WTC11 (cell line): Measurements from ENCODE around the gene TFEB. TPM values are rescaled to one million over a fixed set of nuclear protein-coding genes. Genes with fewer than 3 reads are reported as not detected.

Source experiments
- ATAC-seq: fragments of 200-7000 bp; cut with Tn5 transposase; 2 replicates; pipeline ENCODE4 v1.10.0; 2021; ENCODE audit warnings: mild to moderate bottlenecking, moderate library complexity
- CTCF ChIA-PET: fragments of 300-600 bp; sonication (Branson Sonifier 250); formaldehyde crosslinking; loops from one replicate; lab custom pipeline; 2021; ENCODE audit warnings: antibody characterized with exemption; lab: Charles Lee
- POLR2A ChIA-PET: fragments of 350-600 bp; sonication (Branson Sonifier 250); formaldehyde crosslinking; loops from one replicate; lab custom pipeline; 2021; ENCODE audit warnings: antibody characterized with exemption; lab: Charles Lee
- DNase-seq: peaks from one replicate; pipeline ENCODE4 v3.0.0; 2021; ENCODE audit warnings: low spot score
- H3K27ac Mint-ChIP-seq: 2 replicates; pipeline ENCODE4 v1.8.0; 2021; ENCODE audit warnings: mixed read lengths
- H3K27me3 Mint-ChIP-seq: 2 replicates; pipeline ENCODE4 v1.8.0; 2021; ENCODE audit warnings: low read depth, mild to moderate bottlenecking, moderate library complexity, mixed read lengths
- H3K36me3 Mint-ChIP-seq: 2 replicates; pipeline ENCODE4 v1.8.0; 2021; ENCODE audit warnings: mixed read lengths
- H3K4me1 Mint-ChIP-seq: 2 replicates; pipeline ENCODE4 v1.8.0; 2022; ENCODE audit warnings: mixed read lengths
- H3K4me3 Mint-ChIP-seq: 2 replicates; pipeline ENCODE4 v1.8.0; 2021; ENCODE audit warnings: mild to moderate bottlenecking, moderate library complexity, mixed read lengths
- H3K9me3 Mint-ChIP-seq: 2 replicates; pipeline ENCODE4 v1.8.0; 2021; ENCODE audit warnings: mixed read lengths
- CTCF ChIP-seq: fragments of 200-600 bp; IDR thresholded peaks from 2 replicates; pipeline ENCODE4 v1.8.0; 2022; ENCODE audit warnings: antibody characterized with exemption
- ERG ChIP-seq: fragments of 250-450 bp; sonication (Bioruptor Pico); IDR thresholded peaks from 2 replicates; pipeline ENCODE4 v1.8.0; 2021; ENCODE audit warnings: mild to moderate bottlenecking
- FOXJ3 ChIP-seq: sonication (generic); formaldehyde crosslinking; IDR thresholded peaks from 2 replicates; pipeline ENCODE4 v1.9.0; 2021; ENCODE audit warnings: missing genetic modification reagents, mild to moderate bottlenecking, borderline replicate concordance
- FOXP4 ChIP-seq: sonication (generic); formaldehyde crosslinking; IDR thresholded peaks from 2 replicates; pipeline ENCODE4 v1.8.0; 2022; ENCODE audit warnings: mild to moderate bottlenecking, missing genetic modification reagents
- JUN ChIP-seq: sonication (generic); formaldehyde crosslinking; IDR thresholded peaks from 2 replicates; pipeline ENCODE4 v1.8.0; 2023; ENCODE audit warnings: mild to moderate bottlenecking, missing genetic modification reagents
- KAT7 ChIP-seq: sonication (generic); formaldehyde crosslinking; IDR thresholded peaks from 2 replicates; pipeline ENCODE4 v1.8.1; 2023; ENCODE audit warnings: missing genetic modification reagents, mild to moderate bottlenecking, borderline replicate concordance
- NFYB ChIP-seq: sonication (generic); formaldehyde crosslinking; conservative IDR thresholded peaks from 2 replicates; pipeline ENCODE4 v1.8.0; 2022; ENCODE audit warnings: low read depth, missing genetic modification reagents
- RELA ChIP-seq: sonication (generic); formaldehyde crosslinking; IDR thresholded peaks from 2 replicates; pipeline ENCODE4 v1.8.1; 2022; ENCODE audit warnings: missing genetic modification reagents, mild to moderate bottlenecking, borderline replicate concordance
- RORB ChIP-seq: fragments of 250-450 bp; sonication (Bioruptor Pico); IDR thresholded peaks from 2 replicates; pipeline ENCODE4 v1.9.0; 2021; ENCODE audit warnings: mild to moderate bottlenecking
- SMAD3 ChIP-seq: sonication (generic); formaldehyde crosslinking; IDR thresholded peaks from 2 replicates; pipeline ENCODE4 v1.8.0; 2022; ENCODE audit warnings: missing genetic modification reagents, mild to moderate bottlenecking, borderline replicate concordance
- ZNF396 ChIP-seq: fragments of 250-450 bp; sonication (Bioruptor Pico); IDR thresholded peaks from 2 replicates; pipeline ENCODE4 v1.8.0; 2021; ENCODE audit warnings: mild to moderate bottlenecking, moderate library complexity, borderline replicate concordance
- total RNA-seq: library from RNA; stranded (reverse); gene quantifications from 3 replicates; pipeline ENCODE4 v1.2.3, GENCODE V29; 2021
- TF ChIP-seq, protein P1 (sequence below): sonication (generic); formaldehyde crosslinking; IDR thresholded peaks from 2 replicates; pipeline ENCODE4 v1.8.0; 2023; ENCODE audit warnings: missing genetic modification reagents

TFEB gene
- total RNA-seq, 1 experiment from 2014 or later = 3.9 TPM

- peaks cover 6% of the 10 kb centered on the region for H3K27me3 Mint-ChIP-seq
- POLR2A ChIA-PET = interaction anchor here (1.0 kb wide), 1 partner anchor 320 kb away, joined by 3 read pairs; no protein-coding TSS in a partner anchor
- no peak overlapping the region for H3K27ac Mint-ChIP-seq
- H3K4me1 Mint-ChIP-seq = peaks cover 24% of the 10 kb centered on the region
- H3K4me3 Mint-ChIP-seq = no peak overlapping the region
- ATAC-seq (no peak), DNase-seq (peak; percentile 12)
- no peaks in the 10 kb centered on the region for H3K36me3 Mint-ChIP-seq
- TF ChIP-seq FOXJ3 (CRISPR knock-in tag) = no peak
- no peak for TF ChIP-seq RELA
- TF ChIP-seq ERG (CRISPR knock-in tag) = no peak
- no peak for TF ChIP-seq KAT7
- CTCF ChIA-PET = interaction anchor here (0.7 to 6.6 kb wide), 17 partner anchors 12 to 317 kb away, joined by 3 to 152 read pairs (median 6); partner anchors contain the start of genes BYSL and MED20
- no peaks in the 10 kb centered on the region for H3K9me3 Mint-ChIP-seq
These were observed 47.0 kb downstream of the TFEB start for GRCh38 chr6:41688256-41688965.

- Mint-ChIP-seq H3K4me1 (peaks cover 28% of the 10 kb centered on the region), H3K4me3 (no peak overlapping the region), H3K36me3 (no peaks in the 10 kb centered on the region), H3K27me3 (peaks cover 9% of the 10 kb centered on the region), H3K27ac (peak overlapping the region; percentile 55), H3K9me3 (no peaks in the 10 kb centered on the region)
- DNase-seq = peak; percentile 76
- ChIA-PET POLR2A (no interaction called here), CTCF (interaction anchor here (0.6 to 6.6 kb wide), 16 partner anchors 13 to 316 kb away, joined by 3 to 152 read pairs (median 6); partner anchors contain the start of genes BYSL and MED20)
- ATAC-seq = peak; percentile 81
- no peak for TF ChIP-seq FOXP4 (CRISPR knock-in tag)
These were observed 47.8 kb downstream of the TFEB start for GRCh38 chr6:41687501-41688175.

- ATAC-seq = no peak
- no peak overlapping the region for H3K27ac Mint-ChIP-seq
- CTCF ChIA-PET = interaction anchor here (1.2 to 6.6 kb wide), 6 partner anchors 13 to 314 kb away, joined by 3 to 152 read pairs (median 18); no protein-coding TSS in a partner anchor
- no peak overlapping the region for H3K4me3 Mint-ChIP-seq
- POLR2A ChIA-PET = no interaction called here
- peaks cover 9% of the 10 kb centered on the region for H3K27me3 Mint-ChIP-seq
- H3K4me1 Mint-ChIP-seq = peaks cover 37% of the 10 kb centered on the region
- H3K9me3 Mint-ChIP-seq = no peaks in the 10 kb centered on the region
- TF ChIP-seq, protein P1, sequence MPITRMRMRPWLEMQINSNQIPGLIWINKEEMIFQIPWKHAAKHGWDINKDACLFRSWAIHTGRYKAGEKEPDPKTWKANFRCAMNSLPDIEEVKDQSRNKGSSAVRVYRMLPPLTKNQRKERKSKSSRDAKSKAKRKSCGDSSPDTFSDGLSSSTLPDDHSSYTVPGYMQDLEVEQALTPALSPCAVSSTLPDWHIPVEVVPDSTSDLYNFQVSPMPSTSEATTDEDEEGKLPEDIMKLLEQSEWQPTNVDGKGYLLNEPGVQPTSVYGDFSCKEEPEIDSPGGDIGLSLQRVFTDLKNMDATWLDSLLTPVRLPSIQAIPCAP (CRISPR knock-in tag) = no peak
- TF ChIP-seq RORB (no peak), NFYB (CRISPR knock-in tag) (no peak), ZNF396 (CRISPR knock-in tag) (no peak), CTCF (no peak), JUN (CRISPR knock-in tag) (no peak), SMAD3 (no peak), ERG (CRISPR knock-in tag) (no peak)
- peak; percentile 8 for DNase-seq
- H3K36me3 Mint-ChIP-seq = no peaks in the 10 kb centered on the region
These were observed 49.6 kb downstream of the TFEB start for GRCh38 chr6:41685641-41686380.
